ENCODE results near the gene ATG16L1. TPM values are rescaled to one million over a fixed set of nuclear protein-coding genes. Genes with fewer than 3 reads are reported as not detected.

The ATG16L1 gene
- total RNA-seq, 4 donors from 2014 or later, result 12.3 to 38.0 (median 22.8) TPM

DNA sequence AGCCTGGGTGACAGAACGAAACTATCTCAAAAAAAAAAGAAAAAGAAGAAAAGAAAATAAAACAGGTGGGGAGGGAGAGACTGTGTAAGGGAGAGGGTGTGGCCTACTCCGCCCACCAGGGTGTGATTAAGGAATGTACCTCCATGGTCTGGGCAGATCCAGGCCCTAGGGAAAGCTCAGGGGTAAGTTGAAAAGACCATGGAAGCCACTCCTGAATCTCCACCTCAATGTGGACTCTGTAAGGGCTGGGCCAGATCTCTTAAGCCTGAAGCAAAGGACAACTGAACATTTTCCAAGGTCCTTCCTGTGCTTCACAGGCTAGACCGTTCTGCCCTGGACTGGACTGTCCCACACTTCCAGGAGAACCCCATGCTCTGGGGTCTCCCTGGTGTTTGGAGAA is 9.7 kb upstream of the ATG16L1 start:
- TF ChIP-seq, protein P1, sequence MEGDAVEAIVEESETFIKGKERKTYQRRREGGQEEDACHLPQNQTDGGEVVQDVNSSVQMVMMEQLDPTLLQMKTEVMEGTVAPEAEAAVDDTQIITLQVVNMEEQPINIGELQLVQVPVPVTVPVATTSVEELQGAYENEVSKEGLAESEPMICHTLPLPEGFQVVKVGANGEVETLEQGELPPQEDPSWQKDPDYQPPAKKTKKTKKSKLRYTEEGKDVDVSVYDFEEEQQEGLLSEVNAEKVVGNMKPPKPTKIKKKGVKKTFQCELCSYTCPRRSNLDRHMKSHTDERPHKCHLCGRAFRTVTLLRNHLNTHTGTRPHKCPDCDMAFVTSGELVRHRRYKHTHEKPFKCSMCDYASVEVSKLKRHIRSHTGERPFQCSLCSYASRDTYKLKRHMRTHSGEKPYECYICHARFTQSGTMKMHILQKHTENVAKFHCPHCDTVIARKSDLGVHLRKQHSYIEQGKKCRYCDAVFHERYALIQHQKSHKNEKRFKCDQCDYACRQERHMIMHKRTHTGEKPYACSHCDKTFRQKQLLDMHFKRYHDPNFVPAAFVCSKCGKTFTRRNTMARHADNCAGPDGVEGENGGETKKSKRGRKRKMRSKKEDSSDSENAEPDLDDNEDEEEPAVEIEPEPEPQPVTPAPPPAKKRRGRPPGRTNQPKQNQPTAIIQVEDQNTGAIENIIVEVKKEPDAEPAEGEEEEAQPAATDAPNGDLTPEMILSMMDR (IDR thresholded peaks at IDR 0.05), result no peak
- no peak for TF ChIP-seq POLR2A (IDR thresholded peaks at IDR 0.05)
- peak overlapping the region in 2 of 4 donors; percentile 1 to 26 for H3K27ac ChIP-seq
- intact Hi-C loops (cut with DNase I), result loop anchor here (10.0 kb wide), 1 partner anchor 387 kb away; no protein-coding TSS in a partner anchor
- H3K9me3 ChIP-seq, result no peaks in the 10 kb centered on the region
- H3K4me3 ChIP-seq, result no peak overlapping the region
- no peaks in the 10 kb centered on the region for H3K27me3 ChIP-seq
- H3K4me1 ChIP-seq, result peaks cover 5 to 13% (median 7%) of the 10 kb centered on the region in 3 donors
- H3K36me3 ChIP-seq, result no peaks in the 10 kb centered on the region
- 49 to 67% methylated on average over 3 of the region's 3 CpGs for WGBS, 2 donors
- DNase-seq, result no peak

DNA sequence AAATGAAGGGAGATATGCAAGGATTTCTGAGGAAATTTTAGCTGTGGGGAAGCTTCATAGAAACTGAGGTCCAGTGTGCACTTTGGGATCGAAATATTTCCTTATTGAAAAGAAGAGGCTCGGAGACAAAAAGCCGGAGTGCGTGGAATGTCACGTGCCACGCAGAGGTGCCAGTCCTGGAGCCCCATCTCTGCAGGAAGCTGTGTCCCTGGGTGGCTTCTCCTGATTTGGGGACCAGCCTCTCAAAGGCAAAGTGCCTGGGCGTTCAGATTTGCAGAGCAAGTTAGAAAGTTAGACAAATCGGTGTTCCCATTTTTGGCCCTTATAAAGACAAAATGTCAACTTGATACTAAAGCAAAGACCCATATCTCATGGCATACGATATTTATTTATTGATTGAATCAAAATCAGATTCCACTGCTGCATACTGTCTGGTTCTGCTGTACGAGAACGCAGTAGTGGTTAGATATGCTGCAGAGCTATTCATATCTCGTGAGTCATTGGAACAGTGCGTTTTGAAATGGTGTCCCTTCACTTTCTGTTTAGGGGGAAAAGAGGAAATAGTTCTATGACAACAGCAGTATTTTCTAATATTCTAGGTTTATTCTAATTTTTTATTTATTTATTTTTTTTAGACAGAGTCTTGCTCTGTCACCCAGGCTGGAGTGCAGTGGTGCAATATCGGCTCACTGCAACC is 9.1 kb upstream of the ATG16L1 start:
- H3K36me3 ChIP-seq, result no peaks in the 10 kb centered on the region
- peaks cover 5 to 18% (median 12%) of the 10 kb centered on the region in 3 donors for H3K4me1 ChIP-seq
- no peak for TF ChIP-seq POLR2A (IDR thresholded peaks at IDR 0.05)
- TF ChIP-seq, protein P1 (IDR thresholded peaks at IDR 0.05), result no peak
- peak overlapping the region in 2 of 4 donors; percentile 1 to 26 for H3K27ac ChIP-seq
- no peak overlapping the region for H3K4me3 ChIP-seq
- no peak for DNase-seq
- no peaks in the 10 kb centered on the region for H3K27me3 ChIP-seq
- intact Hi-C loops (cut with DNase I), result loop anchor here (10.0 kb wide), 1 partner anchor 388 kb away; no protein-coding TSS in a partner anchor
- no peaks in the 10 kb centered on the region for H3K9me3 ChIP-seq
- 68 to 74% methylated on average over 13 to 14 of the region's 14 CpGs for WGBS, 2 donors

DNA sequence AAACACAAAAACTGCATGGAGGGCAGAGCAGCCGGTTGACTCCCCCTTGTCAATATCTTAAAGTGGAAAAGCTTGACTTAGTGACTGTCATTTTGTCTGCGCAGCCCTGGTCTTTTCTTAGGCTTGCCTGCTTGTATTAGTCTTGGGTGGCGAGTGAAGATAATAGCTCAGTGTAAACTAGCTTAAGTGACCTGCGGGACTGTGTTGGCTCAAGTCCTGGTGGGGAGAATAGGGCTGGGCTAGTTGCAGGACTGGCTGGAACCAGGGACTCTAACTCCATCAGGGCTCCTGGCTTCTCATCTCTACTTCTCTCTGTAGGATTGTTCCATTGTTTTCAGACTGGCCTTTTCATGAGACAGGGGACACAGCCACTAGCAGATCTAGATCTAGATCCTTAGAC is 8.1 kb upstream of the ATG16L1 start:
- H3K36me3 ChIP-seq, result no peaks in the 10 kb centered on the region
- no peaks in the 10 kb centered on the region for H3K9me3 ChIP-seq
- H3K27me3 ChIP-seq, result no peaks in the 10 kb centered on the region
- H3K4me3 ChIP-seq, result no peak overlapping the region
- H3K27ac ChIP-seq, result no peak overlapping the region
- 70 to 77% methylated on average over 3 to 4 of the region's 4 CpGs for WGBS, 2 donors
- intact Hi-C loops (cut with DNase I), result loop anchor here (10.0 kb wide), 1 partner anchor 389 kb away; no protein-coding TSS in a partner anchor
- DNase-seq, result no peak
- H3K4me1 ChIP-seq, result peaks cover 5 to 28% (median 13%) of the 10 kb centered on the region in 3 donors
- TF ChIP-seq POLR2A (IDR thresholded peaks at IDR 0.05), result no peak
- TF ChIP-seq, protein P1 (IDR thresholded peaks at IDR 0.05), result no peak

DNA sequence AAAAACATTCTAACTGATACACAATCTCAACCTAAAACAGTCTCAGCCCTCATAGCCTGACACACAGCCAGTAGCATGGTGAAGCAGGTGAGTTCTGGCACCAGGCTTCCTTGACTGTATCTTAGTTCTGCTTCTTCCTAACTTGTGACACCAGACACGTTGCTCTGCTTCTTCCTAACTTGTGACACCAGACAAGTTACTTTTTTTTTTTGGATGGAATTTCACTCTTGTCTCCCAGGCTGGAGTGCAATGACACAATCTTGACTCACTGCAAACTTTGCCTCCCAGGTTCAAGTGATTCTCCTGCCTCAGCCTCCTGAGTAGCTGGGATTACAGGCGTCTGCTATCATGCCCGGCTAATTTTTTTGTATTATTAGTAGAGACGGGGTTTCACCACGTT is 6.7 kb upstream of the ATG16L1 start:
- DNase-seq, result no peak
- TF ChIP-seq POLR2A (IDR thresholded peaks at IDR 0.05), result no peak
- Histone ChIP-seq H3K36me3 (no peaks in the 10 kb centered on the region), H3K27ac (no peak overlapping the region), H3K4me3 (no peak overlapping the region), H3K4me1 (peaks cover 5 to 31% (median 13%) of the 10 kb centered on the region in 3 donors), H3K9me3 (no peaks in the 10 kb centered on the region), H3K27me3 (no peaks in the 10 kb centered on the region)
- intact Hi-C loops (cut with DNase I), result loop anchor here (10.0 kb wide), 1 partner anchor 390 kb away; no protein-coding TSS in a partner anchor
- 25 to 37% methylated on average over 5 of the region's 5 CpGs for WGBS, 2 donors

DNA sequence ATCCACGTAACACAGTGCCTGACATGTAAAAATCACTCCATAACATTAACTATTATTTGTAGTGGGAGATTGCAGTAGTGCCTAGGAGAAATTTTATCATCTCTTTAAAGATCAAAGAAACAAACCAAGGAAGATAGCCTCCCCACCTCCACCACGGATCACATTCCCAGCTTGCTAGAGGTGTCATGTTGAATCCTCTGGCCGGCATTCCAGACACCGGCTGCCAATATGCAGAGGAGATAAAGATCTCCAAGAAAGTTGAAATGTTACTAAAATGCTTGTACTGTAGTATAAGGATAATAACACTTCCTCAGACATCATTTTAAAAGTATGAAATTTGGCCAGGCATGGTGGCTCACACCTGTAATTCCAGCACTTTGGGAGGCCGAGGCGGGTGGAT is 6.1 kb upstream of the ATG16L1 start:
- TF ChIP-seq POLR2A (IDR thresholded peaks at IDR 0.05), result no peak
- TF ChIP-seq, protein P1 (IDR thresholded peaks at IDR 0.05), result no peak
- H3K27ac ChIP-seq, result no peak overlapping the region
- H3K9me3 ChIP-seq, result no peaks in the 10 kb centered on the region
- peaks cover 5 to 31% (median 13%) of the 10 kb centered on the region in 3 donors for H3K4me1 ChIP-seq
- WGBS, 2 donors, result 84 to 87% methylated on average over 6 of the region's 6 CpGs
- no peak for DNase-seq
- H3K27me3 ChIP-seq, result no peaks in the 10 kb centered on the region
- intact Hi-C loops (cut with DNase I), result loop anchor here (10.0 kb wide), 1 partner anchor 391 kb away; no protein-coding TSS in a partner anchor
- H3K4me3 ChIP-seq, result no peak overlapping the region
- no peaks in the 10 kb centered on the region for H3K36me3 ChIP-seq

All from esophagus squamous epithelium (tissue), 5 donors.